OCI-LY3 (cell line): ENCODE measurements around the gene RHOBTB3.

Experiments used
- EZH2phosphoT487 ChIP-seq: fragments of 200-600 bp; shearing (Covaris generic); IDR thresholded peaks from 2 replicates; pipeline ENCODE4 v1.6.1; 2018; ENCODE audit warnings: antibody characterized with exemption, mixed run types, low read depth
- TF ChIP-seq, protein P1 (sequence below): fragments of 200-600, 300-600 bp; sonication (generic); IDR thresholded peaks from 2 replicates; pipeline ENCODE4 v1.5.1; 2014; ENCODE audit warnings: antibody characterized with exemption, low read length, low read depth

GRCh38 chr5:95699337-95699736 is 31.8 kb upstream of the RHOBTB3 start:
- TF ChIP-seq, protein P1, sequence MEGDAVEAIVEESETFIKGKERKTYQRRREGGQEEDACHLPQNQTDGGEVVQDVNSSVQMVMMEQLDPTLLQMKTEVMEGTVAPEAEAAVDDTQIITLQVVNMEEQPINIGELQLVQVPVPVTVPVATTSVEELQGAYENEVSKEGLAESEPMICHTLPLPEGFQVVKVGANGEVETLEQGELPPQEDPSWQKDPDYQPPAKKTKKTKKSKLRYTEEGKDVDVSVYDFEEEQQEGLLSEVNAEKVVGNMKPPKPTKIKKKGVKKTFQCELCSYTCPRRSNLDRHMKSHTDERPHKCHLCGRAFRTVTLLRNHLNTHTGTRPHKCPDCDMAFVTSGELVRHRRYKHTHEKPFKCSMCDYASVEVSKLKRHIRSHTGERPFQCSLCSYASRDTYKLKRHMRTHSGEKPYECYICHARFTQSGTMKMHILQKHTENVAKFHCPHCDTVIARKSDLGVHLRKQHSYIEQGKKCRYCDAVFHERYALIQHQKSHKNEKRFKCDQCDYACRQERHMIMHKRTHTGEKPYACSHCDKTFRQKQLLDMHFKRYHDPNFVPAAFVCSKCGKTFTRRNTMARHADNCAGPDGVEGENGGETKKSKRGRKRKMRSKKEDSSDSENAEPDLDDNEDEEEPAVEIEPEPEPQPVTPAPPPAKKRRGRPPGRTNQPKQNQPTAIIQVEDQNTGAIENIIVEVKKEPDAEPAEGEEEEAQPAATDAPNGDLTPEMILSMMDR: no peak
- no peak for TF ChIP-seq EZH2phosphoT487
